ENCODE results near the gene WDFY3.
"Not testable (repeated sequence)": the region's sequence is repeated elsewhere in the genome, so short reads cannot be mapped to it uniquely, and the experiment has no call there.

WDFY3 gene

DNA sequence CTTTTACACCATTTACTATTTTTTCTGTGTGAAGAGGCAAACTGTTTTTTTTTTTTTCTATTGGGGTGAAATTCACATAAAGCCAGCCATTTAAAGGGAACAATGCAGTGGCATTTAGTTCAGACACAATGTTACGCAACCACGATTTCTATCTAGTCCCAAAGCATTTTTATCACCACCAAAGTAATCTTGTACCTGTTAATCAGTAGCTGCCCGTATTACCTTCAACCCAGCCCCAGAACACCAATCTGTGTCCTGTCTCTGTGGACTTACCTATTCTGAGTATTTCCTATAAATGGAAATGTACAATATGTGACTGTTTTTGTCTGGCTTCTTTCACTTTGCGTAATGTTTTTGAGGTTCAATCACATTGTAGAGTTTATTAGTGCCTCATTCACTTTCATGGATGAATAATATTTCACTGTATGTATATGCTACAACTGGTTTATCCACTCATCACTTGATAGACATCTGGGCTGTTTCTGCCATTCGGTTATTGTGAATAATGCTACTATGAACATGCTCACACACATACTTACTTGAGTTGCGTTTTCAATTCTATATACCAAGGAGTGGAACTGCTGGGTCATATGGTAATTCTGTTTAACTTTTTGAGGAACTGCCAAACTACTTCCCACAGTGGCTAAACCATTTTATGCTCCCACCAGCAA lies 267.4 kb downstream of the WDFY3 start:
- no peak for DNase-seq

DNA sequence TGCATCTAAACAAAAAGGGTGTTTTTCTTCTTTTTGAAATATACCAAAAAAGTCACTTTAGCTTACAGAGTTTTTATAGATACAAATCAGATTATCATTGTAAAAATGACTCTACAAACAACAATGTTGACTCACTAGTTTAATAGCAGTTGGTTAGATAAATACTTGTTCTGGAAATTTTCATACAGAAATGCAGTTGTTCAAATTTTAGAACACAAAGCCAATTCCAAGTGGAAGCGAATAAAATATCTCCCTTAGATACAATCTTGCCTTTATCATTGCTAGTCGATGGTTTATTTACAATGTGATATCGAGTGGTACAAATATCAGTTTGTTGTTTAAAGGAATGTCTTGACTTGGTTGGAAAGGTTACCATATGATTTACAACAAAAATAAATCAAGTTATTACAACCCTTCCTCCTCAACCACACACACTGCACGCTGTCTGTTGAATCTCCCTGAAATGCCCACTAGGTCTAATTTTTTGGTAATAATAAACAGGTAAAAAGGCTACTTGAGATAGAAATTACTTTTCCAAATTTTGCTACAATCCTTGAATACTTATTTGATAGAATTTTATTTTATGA lies 268.8 kb downstream of the WDFY3 start:
- DNase-seq: no peak

DNA sequence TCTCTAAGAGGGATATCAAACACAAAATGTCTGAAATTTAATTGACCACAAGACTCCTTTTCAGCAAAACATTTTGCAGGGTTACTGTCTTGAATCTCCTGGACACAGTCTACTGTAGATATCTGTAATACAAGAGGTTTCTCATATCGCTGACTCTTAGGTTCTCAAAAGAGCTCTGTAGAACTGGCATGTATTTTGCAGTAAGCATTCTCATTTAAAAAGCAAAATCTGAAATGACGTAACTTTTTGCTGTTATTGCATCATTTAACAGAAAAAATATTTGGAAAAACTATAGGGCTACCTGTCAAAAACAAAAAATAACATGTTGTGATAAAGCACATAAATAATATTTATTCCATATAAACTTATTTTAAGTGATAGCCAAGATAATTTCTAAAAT lies 269.3 kb downstream of the WDFY3 start:
- no peak for DNase-seq

DNA sequence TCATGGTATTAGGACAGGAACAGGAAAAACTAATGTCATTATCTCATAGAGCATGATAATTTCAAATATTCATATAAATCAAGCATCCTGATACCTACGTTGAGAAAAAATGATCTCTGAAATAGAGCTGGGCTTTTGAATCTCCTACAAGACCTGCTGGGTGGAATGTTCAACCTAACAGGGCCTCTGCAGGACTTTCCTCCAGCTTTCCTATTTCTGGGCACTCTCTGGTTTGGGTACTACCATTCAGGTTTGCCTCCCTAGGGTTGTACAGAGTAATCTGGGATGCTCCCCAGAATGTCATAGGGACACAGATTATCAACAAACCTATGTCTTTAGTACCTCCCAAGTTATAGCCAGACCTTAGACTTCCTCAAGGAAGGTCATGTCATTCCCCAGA lies 274.7 kb downstream of the WDFY3 start:
- no peak for DNase-seq

DNA sequence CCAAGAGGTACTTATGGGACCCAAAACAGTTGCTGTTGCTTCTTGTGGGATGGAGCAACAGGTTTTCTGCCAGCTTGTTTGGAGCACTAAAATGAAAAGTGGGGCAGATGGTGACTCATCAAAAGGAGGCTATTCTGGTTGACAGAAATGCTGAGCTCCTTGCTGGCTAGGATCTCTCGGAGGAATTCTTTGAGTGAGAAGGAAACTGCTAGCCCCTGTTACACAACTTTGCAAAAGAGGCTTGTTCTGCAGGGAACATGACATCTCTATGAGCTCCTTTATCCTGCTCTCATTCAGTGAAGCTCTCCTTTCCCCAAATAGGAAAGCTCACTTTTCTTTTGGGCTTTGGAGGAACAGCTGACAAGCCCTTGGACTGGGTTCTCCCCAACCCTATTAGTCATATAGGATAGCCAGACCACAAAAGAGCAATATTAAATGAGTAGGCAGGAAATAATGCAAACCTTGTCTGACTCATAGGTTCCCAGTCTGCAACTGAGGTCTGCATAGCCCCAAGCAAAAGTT lies 275.3 kb downstream of the WDFY3 start:
- no peak for DNase-seq

DNA sequence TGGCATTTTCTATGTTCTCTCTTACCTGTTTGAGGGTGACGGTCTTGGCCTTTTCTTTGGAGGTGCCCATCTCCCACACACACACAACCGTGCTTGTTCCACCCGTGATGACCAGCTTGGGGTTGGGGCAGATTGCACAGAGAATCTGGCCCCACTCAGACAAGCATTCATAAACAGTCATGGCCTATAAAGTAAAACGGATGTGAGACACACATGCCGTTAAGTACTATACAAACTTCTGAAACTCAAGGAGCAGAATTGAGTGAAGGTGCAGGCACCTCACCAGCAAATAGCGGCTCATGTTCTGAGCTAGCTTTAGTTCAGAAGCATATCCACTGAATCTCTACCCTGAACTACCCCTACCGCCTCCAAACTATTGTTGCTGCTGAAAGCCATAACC lies 276.0 kb downstream of the WDFY3 start:
- no peak for DNase-seq

DNA sequence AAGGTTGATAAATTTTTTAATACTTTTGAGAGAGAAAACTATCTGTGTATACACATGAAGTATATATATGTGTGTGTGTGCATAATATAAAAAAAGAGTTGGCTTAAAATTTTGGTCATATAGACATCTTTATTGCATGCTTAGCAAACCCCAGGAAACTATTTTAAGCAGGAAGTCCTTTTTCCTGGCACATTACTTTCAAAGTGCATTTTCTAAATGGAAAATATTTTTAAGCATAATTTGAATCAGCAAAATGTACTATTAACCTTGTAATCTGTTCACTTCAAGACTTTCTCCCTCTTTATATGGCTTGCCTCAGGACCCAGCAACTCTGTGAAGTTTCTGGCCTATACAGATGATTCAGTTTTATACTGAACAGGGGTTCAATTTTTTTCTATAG lies 277.3 kb downstream of the WDFY3 start:
- DNase-seq: no peak

DNA sequence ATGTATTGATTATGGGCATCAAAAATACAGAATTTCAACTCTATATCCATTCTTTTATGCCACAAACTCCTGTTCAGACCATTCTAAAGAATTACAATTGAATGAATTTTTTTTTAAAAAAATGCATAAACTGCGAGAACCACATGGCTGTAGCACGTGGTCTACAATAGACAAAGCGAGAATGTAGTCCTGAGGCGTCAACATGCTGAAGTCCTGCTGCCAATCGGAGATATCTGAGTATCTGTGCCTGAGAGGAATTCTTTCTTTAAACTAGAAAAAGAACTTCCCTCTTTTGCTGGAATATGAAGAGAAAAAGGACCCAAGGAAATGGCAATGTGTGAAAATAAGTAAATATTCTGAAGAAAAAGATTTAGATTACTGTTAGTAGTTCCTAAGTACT lies 277.9 kb downstream of the WDFY3 start:
- no peak for DNase-seq

DNA sequence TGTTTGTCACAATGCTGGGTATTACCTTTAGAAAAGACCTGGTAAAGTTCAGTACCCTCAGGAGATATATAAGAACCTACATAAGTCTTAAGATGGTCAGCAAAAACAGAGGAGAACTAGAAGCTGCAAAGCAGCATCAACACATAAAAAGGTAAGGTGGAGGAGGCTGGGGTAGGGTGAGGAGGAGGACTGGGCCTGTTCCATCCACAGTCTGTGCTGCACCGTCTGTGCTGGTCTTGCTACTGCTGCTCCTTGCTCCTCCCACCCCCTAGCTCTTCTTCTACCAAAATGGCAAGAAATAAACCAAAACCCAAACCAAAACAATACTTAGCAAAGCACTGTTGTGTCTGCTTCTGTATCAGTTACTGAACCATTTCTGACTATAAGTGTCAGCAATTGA lies 281.4 kb downstream of the WDFY3 start:
- no peak for DNase-seq

DNA sequence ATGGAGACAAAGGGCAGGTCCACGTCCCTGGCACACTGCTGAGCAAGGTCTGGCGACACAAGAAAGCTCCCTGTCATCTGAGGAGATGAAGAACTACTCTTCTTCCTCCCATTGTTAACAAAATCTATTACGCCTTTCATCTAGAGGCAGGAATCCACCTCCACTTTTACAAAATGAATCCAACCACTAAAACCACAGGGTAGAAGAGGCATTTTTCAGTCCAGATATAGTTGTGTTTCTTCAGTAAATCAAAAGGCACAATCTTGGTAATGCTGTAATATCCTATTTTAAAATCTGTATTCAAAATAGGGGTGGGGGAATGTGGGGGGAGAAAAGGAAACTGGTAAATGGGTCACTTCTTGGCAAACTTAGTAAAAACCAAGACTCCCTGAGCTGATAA lies 282.1 kb downstream of the WDFY3 start:
- no peak for DNase-seq

DNA sequence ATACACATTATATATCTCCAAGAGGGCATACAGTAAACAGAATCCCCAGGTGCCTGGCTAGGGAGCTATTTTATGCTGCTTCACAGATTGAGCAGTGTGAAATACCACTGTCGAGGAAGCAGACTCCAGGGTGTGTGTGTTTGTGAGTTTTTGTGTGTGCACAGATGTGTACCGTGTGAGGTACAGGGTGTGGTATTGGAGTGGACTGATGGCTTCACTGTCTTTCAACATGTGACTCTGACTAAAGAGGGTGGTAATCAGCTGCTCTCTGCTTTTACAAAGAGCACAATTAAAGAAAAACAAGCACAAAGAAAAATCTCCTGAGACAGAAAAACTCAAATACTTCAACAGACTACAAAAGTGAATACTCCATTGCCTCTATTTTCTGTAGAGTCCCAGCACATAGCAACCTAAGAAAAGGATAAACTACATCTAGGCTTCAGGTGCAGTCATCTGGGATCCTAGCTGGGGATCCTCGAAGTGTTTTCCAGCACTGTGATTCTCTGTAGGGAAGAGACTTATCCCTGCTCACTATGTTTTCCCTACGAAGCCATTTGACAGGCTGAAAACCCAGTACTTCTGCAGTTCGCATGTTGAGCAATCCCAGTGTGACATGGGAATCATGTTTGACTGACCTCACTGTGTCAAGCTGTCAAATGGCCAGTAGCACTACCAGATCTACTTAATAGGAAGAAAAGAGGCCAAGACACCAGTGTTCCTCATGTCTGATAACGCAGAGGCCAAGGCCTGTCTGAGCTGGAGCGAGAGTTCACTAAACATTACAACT lies 283.2 kb downstream of the WDFY3 start:
- DNase-seq: no peak

DNA sequence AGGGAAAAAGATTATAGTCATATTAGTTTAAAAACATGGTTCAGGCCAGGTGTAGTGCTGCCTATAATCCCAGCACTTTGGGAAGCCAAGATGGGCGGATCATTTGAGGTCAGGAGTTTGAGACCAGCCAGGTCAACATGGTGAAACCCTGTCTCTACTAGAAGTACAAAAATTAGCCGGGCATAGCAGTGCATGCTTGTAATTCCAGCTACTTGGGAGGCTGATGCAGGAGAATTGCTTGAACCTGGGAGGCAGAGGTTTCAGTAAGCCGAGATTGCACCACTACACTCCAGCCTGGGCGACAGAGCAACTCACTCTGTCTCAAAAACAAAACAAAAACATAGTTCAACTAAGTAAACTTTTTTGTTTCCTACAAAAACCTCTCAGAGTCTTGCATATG lies 283.8 kb downstream of the WDFY3 start:
- DNase-seq: not testable (repeated sequence)

DNA sequence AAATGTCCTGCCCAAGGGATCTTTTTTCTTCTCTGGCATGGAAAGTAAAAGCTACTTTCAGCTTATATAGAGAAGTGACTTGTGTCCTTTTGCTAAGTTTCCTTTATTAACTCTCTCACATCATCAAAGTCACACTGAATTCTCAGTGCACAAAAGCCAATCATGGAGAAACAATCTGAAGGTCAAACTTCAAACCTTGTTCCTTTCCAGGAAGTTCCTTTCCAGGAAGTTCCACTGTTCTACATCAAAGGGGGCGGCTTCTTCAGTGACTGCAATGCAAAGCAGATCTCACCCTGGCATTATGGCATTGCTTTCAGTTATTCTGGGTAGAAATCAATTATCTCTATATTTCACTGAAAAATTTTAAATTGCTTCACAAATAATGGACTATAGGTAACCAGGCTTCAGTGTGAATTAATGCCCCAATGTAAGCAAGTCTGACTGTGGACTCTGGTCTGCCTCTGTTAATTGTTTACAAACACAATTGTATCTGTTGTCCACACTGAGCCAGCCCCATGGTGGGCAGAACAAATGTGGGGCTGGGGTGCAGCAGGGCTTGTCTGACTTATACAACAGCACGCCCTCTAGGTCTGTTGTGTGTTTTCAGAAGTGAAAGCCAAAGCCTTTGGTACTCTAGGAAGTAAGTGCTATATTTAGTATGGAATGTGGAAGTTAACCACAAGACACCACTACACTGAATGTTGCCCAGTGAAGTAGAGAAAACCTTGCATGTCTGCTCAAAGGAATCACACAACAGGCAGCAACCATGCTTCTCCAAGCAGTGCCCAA lies 284.8 kb downstream of the WDFY3 start:
- DNase-seq: no peak

DNA sequence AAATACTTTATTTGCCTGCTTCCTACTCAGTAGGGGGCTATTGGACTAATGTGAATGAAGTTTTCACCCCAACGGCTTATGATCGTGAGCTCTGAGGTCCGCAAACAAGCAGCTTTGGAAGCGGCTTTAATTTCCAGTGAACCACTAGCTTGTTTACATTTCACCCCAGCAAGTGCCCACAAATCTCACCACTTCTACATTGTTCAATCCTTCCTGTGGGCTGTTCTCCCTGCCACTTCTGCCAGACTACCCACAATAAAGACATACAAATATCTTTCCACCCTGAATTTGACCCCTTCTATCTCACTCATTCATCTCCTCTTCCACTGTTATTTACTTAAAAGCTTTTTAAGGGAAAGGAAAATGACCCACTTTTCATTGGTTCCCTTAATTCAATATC lies 285.5 kb downstream of the WDFY3 start:
- no peak for DNase-seq

DNA sequence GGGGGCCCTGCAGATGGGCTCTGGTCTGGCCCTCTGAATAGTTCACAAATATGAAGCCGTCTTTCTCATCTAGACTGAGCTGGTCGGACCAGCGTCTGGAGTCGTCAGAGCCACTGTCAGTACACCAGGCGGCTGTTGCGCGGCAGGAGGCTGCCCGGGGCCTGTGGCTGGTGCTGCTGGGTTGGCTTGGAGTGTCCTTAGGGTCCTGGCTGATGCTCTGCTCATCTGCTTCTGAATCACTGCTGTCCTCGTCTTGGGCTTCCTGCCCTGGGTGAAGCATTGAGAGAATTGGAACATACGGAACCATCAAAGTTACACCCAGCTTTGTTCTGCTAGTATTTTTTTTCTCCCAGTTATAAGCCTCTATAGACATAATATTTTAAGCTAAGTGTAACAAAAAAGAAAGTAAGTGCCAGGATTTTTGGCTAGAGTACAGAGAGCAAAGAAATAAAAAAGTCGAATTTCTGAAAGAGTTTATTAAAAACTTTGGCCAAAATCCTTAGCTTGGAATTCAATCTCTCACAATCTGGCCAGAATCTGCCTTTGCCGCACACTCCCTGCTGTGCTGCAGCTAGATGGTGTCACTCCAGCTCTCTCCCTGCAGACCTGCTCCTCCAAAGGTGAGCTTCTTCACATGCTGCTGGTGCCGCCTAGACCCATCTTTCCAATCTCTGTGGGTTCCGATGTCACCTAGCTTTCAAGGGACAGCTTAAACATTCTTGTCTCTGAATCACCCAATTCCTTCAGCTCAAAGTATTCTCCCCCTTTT lies 287.3 kb downstream of the WDFY3 start:
- DNase-seq: no peak

DNA sequence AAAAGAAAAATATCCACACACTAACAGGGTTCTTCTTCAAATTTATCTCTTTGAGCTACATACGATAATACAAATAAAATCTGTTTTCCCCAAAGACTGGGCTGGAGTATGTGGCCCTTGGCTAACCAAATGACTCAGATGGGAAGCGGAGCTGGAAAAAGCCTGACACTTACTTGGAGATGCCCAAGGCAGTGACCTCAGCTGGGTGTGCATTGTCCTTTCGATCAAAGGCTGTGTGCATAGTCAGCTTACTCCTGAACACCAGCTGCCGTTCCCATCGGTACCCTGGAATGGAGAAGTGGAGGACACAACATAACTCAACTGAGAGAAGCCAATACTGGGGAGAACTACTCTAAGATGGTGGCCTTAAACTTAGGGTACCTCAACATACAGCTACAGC lies 288.5 kb downstream of the WDFY3 start:
- no peak for DNase-seq

DNA sequence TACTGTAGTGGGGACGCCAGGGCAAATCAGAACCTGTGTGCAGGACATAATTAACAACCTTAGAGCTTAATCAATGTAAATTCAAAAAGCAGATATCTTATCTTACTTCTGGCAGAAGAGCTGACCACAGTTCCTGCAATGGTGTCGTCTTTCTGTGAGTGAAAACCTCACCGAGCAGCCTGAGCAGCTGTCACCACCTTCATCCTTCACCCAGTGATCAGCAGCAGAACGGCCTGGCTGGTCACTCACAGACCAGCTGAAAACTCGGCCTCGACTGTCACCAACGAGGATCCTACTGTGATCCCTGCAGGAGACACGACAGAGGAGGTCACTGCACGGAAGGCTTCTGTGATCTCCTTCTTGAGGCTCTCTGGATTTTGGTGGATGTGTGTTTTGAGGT lies 289.4 kb downstream of the WDFY3 start:
- no peak for DNase-seq

DNA sequence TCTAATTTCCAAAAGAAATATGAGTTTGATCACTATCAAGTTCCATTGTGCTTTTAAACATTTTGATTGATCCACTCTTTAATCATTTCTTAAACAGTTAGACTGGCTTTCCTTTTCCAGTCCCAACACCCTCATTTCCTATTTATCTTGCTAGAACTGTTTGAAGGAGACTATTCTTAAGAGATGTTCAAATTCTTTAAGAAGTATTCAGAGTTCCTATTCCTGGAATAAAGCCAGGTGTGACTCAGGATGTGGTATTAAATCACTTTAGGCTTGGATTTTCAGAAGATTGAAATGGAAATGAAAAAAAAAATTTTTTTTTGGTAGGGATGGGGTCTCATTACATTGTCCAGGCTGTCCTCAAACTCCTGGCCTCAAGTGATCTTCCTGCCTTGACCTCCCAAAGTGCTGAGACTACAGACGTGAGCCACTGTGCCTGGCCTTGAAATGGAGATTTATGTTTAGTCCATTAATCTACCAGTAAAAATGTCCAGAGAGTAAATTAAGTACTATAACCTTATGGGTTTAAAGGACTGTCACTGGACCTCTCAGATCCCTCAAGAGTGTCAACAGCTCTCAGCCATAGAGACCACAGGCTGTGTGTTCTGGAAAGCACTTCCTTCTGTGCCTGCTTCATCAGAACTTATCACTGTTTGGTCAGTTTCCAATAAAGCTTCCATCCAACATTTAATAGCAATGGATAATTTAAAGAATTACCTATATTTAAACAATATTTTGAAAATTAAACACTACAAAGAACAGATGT lies 292.8 kb downstream of the WDFY3 start:
- DNase-seq: no peak

DNA sequence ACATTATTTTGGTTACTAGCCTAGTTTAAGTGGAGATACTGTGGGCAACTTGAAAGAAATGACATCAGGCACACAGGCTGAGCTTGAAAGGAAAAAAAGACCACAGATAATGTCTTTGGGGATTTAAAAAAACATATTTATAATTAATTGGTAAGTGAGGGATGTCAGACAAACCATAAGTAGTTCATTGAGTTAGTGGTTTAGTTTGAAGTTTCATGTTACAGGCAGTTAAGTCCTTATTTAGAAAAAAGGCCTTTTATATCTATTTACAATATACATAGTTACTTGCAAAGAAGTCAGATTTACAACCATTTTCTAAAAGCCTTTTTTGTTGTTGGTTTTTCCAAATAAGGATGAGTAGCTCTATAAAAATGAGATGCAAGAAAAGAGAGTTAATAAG lies 294.3 kb downstream of the WDFY3 start:
- no peak for DNase-seq

DNA sequence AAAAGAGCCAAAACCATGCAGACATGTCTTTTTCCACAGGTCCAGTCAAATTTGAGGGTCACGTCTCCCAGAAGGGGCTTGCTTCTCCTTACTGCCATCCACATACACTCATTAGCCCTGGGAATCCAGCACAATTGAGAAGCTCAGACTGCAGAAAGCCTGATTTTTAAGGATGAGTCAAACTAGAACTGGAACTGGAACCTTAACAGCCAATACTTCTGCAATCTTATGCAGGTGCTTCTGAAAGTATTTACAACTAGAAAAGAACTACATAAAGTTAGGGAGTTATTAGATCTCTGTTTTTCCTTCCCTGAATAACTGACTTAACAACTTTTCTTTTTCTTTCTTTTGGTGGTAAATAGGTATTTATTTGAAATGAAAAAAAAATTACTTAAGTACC lies 297.3 kb downstream of the WDFY3 start:
- DNase-seq: no peak

DNA sequence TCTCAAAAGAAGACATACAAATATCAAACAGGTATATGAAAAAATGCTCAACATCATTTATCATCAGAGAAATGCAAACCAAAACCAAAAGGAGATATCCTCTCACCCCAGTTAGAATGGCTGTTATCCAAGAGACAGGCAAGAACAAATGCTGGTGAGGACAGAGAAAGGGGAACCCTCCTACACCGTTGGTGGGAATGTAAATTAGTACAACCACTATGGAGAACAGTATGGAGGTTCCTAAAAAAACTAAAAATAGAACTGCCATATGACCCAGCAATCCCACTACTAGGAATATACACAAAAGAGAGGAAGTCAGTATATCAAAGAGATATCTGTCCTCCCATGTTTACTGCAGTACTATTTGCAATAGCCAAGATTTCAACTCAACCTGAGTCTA lies 300.1 kb downstream of the WDFY3 start:
- no peak for DNase-seq

DNA sequence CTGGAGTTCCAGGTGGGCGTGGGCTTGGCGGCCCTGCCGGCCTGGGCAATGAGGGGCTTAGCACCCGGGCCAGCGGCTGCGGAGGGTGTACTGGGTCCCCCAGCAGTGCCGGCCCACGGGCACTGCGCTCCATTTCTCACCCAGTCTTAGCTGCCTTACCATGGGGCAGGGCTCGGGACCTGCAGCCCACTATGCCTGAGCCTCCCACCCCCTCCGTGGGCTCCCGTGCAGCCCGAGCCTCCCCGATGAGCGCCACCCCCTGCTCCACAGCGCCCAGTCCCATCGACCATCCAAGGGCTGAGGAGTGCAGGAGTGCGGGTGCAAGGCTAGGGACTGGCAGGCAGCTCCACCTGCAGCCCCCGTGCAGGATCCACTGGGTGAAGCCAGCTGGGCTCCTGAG lies 301.7 kb downstream of the WDFY3 start:
- not testable (repeated sequence) for DNase-seq

Data from NCI-H2171 treated with DMSO at 0.1 percent for 48 hours (cell line).